BE2C (cell line): ENCODE data around the gene CYP2A13.
"Not testable (repeated sequence)": the region's sequence is repeated elsewhere in the genome, so short reads cannot be mapped to it uniquely, and the experiment has no call there.

Source experiments
- DNase-seq: peaks from one replicate; pipeline ENCODE4 v3.0.0-alpha.2; 2020
- H3K27me3 ChIP-seq: fragments of 250-450 bp; sonication (Bioruptor Pico); 2 replicates; pipeline ENCODE4 v1.5.1; 2020; ENCODE audit warnings: mild to moderate bottlenecking
- H3K36me3 ChIP-seq: fragments of 250-450 bp; sonication (Bioruptor Pico); 2 replicates; pipeline ENCODE4 v1.5.1; 2020; ENCODE audit warnings: mild to moderate bottlenecking
- H3K4me1 ChIP-seq: fragments of 250-450 bp; sonication (Bioruptor Pico); 2 replicates; pipeline ENCODE4 v1.5.1; 2020
- H3K4me3 ChIP-seq: 2 replicates; pipeline ENCODE4 v1.5.1; 2011; ENCODE audit warnings: low read depth, low read length
- H3K9me3 ChIP-seq: fragments of 250-450 bp; sonication (Bioruptor Pico); 2 replicates; pipeline ENCODE4 v1.5.1; 2020
- CTCF ChIP-seq: IDR thresholded peaks from 2 replicates; pipeline ENCODE4 v1.5.1; 2012; ENCODE audit warnings: mild to moderate bottlenecking, low read depth, low read length

The CYP2A13 gene

GRCh38 chr19:41126765-41127203, 38.5 kb downstream of the CYP2A13 start:
- peak; percentile 62 for TF ChIP-seq CTCF
- not testable (repeated sequence) for H3K4me3 ChIP-seq, H3K36me3 ChIP-seq, H3K9me3 ChIP-seq, H3K27me3 ChIP-seq, DNase-seq, H3K4me1 ChIP-seq

- not testable (repeated sequence) for H3K27me3 ChIP-seq
Observed at GRCh38 chr19:41127362-41127761, 39.1 kb downstream of the CYP2A13 start.

GRCh38 chr19:41127801-41128300, 39.6 kb downstream of the CYP2A13 start:
- DNase-seq = peak; percentile 89
- H3K36me3 ChIP-seq, H3K27me3 ChIP-seq, H3K4me1 ChIP-seq, H3K9me3 ChIP-seq: not testable (repeated sequence)
- H3K4me3 ChIP-seq = peak overlapping the region; percentile 24; the same call in 1 of the 2 replicates
- peak; percentile 28; the same call in 1 of the 2 replicates for TF ChIP-seq CTCF

More at GRCh38 chr19:41127362-41127761, 39.1 kb downstream of the CYP2A13 start:
- H3K4me1 ChIP-seq, H3K9me3 ChIP-seq, H3K4me3 ChIP-seq, DNase-seq, H3K36me3 ChIP-seq: not testable (repeated sequence)

GRCh38 chr19:41128692-41129091, 40.4 kb downstream of the CYP2A13 start:
- H3K4me1 ChIP-seq = no peaks in the 10 kb centered on the region
- H3K9me3 ChIP-seq = no peaks in the 10 kb centered on the region
- no peaks in the 10 kb centered on the region for H3K27me3 ChIP-seq
- H3K4me3 ChIP-seq = no peak overlapping the region
- no peaks in the 10 kb centered on the region for H3K36me3 ChIP-seq
- no peak for DNase-seq
- TF ChIP-seq CTCF = no peak

- DNase-seq = no peak
- Histone ChIP-seq H3K4me3 (no peak overlapping the region), H3K36me3 (no peaks in the 10 kb centered on the region), H3K9me3 (no peaks in the 10 kb centered on the region), H3K27me3 (no peaks in the 10 kb centered on the region), H3K4me1 (no peaks in the 10 kb centered on the region)
- no peak for TF ChIP-seq CTCF
Observed at GRCh38 chr19:41131186-41131585, 42.9 kb downstream of the CYP2A13 start.

GRCh38 chr19:41133260-41133659, 45.0 kb downstream of the CYP2A13 start:
- no peak for DNase-seq
- no peaks in the 10 kb centered on the region for H3K9me3 ChIP-seq
- H3K4me3 ChIP-seq = no peak overlapping the region
- H3K36me3 ChIP-seq = no peaks in the 10 kb centered on the region
- no peaks in the 10 kb centered on the region for H3K27me3 ChIP-seq
- no peak for TF ChIP-seq CTCF
- H3K4me1 ChIP-seq = no peaks in the 10 kb centered on the region

GRCh38 chr19:41134616-41135015, 46.4 kb downstream of the CYP2A13 start:
- Histone ChIP-seq H3K27me3 (no peaks in the 10 kb centered on the region), H3K9me3 (no peaks in the 10 kb centered on the region), H3K4me3 (no peak overlapping the region), H3K36me3 (no peaks in the 10 kb centered on the region), H3K4me1 (no peaks in the 10 kb centered on the region)
- DNase-seq = no peak
- no peak for TF ChIP-seq CTCF

- not testable (repeated sequence) for H3K4me1 ChIP-seq, H3K27me3 ChIP-seq, H3K9me3 ChIP-seq, DNase-seq, H3K4me3 ChIP-seq, H3K36me3 ChIP-seq
Observed at GRCh38 chr19:41135390-41136384, 47.4 kb downstream of the CYP2A13 start.
